GM12875 (cell line): Measurements from ENCODE around the gene CDC20.

Experiments used
- H3K4me3 ChIP-seq: one replicate; pipeline ENCODE4 v1.5.1; 2011; ENCODE audit warnings: low read depth, low read length, control low read depth
- TF ChIP-seq, protein P1 (sequence below): IDR thresholded peaks from 2 replicates; pipeline ENCODE4 v1.5.1; 2011; ENCODE audit warnings: low read depth, mild to moderate bottlenecking, control low read depth, inconsistent platforms, low read length, moderate library complexity, borderline replicate concordance; ENCODE audit not compliant: insufficient read depth

The CDC20 gene

DNA sequence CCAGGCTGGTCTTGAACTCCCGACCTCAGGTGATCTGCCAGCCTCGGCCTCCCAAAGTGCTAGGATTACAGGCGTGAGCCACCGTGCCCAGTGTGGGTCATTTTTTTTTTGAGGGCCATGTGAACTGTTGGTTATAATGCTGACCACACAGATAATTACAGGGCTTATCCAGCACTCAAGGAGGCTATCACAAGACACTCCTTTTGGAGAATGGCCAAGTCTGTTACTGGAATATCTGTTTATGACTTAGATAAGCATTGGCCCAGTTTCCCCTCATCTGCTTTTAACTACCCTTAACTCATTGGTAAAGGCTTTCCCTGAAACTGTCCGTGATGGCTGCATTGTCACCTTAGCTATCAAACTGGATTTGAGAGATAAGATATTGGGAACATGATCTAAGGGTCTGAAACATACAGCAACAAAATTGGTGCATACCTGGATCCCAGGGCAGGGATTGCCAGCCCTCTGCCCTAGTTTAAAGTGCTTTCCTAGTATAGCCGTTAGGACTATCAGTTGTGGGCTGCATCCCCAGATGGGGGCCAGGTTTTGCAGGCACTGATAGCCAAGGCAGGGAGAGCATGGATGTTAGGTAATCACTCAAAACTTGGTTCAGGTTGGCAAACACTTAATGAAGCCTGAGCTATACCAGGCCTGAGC is 46.6 kb downstream of the CDC20 start:
- H3K4me3 ChIP-seq = no peak overlapping the region
- TF ChIP-seq, protein P1, sequence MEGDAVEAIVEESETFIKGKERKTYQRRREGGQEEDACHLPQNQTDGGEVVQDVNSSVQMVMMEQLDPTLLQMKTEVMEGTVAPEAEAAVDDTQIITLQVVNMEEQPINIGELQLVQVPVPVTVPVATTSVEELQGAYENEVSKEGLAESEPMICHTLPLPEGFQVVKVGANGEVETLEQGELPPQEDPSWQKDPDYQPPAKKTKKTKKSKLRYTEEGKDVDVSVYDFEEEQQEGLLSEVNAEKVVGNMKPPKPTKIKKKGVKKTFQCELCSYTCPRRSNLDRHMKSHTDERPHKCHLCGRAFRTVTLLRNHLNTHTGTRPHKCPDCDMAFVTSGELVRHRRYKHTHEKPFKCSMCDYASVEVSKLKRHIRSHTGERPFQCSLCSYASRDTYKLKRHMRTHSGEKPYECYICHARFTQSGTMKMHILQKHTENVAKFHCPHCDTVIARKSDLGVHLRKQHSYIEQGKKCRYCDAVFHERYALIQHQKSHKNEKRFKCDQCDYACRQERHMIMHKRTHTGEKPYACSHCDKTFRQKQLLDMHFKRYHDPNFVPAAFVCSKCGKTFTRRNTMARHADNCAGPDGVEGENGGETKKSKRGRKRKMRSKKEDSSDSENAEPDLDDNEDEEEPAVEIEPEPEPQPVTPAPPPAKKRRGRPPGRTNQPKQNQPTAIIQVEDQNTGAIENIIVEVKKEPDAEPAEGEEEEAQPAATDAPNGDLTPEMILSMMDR = no peak

DNA sequence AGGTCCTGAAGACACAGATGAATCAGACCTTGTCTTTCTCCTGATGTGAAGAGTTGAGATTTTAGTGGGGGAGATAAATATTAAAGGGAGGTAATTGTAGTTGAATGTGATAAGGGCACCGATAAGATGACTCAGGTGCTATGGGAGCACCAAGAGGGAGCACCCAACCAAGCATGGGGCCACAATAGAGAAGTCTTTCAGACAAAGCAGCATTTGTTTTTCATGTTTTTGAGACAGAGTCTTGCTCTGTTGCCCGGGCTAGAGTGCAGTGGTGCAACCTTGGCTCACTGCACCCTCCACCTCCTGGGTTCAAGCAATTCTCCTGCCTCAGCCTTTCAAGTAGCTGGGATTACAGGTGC is 47.1 kb downstream of the CDC20 start:
- no peak overlapping the region for H3K4me3 ChIP-seq
- TF ChIP-seq, protein P1 = no peak

DNA sequence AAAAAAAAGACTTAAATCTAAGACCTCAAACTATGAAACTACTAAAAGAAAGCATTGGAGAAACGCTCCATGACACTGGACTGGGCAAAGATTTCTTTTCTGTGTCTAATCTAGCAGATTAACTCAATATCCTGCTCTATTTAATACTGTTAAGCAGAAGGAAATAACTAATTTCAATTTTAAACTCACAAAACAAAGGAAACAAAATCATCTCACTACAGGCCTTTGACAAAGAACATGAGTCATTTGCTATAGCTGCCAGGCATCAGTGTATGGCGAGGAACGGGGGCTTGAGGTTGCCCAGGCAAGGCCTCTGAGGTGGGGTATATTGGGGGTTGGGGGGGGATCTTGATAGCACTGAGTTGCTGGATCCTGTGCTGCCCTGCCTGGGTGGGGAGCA is 51.8 kb downstream of the CDC20 start:
- no peak overlapping the region for H3K4me3 ChIP-seq
- TF ChIP-seq, protein P1 = no peak
